ENCODE results near the gene ZNF217.

ZNF217 gene

DNA sequence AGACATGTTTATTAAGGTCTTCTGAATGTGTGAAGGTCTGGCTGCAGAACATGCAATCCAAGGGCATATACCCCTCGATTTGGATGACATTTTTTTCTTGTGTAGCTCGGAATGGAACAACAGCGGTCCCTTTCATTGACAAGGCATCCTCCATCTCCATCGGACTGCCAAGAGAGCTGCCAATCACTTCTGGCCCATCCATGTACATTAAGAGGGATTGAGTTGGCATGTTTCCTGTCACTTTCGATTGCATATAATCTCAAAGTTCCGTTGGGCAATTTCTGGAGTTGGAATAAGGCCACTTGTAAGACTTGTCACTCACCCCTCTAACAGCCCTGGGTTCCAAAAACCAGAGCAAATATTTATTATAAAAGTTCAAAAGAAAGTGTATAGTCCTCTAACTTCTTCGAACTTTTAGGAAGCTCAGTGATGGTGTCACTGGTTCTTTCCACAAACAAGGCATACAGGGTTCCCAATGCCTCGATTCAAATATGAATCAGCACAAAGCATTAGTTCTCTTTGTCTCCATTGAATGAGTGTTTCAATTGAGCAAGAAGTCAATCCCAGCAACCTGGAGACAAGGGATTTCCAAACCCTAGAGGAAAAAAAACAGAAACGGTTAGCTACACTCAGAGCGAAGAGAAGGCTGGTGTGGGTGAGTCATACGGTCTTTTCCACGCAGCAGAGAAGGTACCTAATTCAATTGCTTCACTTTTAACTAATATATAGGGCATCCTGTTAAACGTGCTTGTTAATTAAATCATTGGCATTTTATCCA, 10.9 kb downstream of the ZNF217 start:
- TF ChIP-seq, protein P1, sequence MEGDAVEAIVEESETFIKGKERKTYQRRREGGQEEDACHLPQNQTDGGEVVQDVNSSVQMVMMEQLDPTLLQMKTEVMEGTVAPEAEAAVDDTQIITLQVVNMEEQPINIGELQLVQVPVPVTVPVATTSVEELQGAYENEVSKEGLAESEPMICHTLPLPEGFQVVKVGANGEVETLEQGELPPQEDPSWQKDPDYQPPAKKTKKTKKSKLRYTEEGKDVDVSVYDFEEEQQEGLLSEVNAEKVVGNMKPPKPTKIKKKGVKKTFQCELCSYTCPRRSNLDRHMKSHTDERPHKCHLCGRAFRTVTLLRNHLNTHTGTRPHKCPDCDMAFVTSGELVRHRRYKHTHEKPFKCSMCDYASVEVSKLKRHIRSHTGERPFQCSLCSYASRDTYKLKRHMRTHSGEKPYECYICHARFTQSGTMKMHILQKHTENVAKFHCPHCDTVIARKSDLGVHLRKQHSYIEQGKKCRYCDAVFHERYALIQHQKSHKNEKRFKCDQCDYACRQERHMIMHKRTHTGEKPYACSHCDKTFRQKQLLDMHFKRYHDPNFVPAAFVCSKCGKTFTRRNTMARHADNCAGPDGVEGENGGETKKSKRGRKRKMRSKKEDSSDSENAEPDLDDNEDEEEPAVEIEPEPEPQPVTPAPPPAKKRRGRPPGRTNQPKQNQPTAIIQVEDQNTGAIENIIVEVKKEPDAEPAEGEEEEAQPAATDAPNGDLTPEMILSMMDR (IDR thresholded peaks at IDR 0.05; ENCODE audit: low read depth, low read length, missing control alignments): no peak
- no peak for DNase-seq (ENCODE audit: extremely low read depth, low read depth)
- no peak overlapping the region for H3K4me3 ChIP-seq (replicated peaks; ENCODE audit: low read depth, low read length)

DNA sequence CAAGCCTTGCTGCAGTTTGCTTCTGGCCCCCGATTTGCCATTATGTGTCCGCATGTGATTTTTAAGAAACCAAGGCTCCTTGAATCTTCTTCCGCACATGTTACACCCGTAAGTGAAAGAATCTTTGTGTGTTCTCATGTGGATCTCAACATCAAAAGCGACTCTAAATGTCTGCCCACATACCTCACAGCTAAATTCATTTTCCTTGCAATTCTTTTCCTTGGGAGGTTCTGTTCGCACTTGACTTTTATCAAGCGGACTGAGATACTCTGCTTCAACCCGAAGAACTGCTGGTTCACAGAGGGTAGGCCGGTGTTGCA, 11.4 kb downstream of the ZNF217 start:
- TF ChIP-seq, protein P1 (IDR thresholded peaks at IDR 0.05; ENCODE audit: low read depth, low read length, missing control alignments): no peak
- no peak overlapping the region for H3K4me3 ChIP-seq (replicated peaks; ENCODE audit: low read depth, low read length)
- no peak for DNase-seq (ENCODE audit: extremely low read depth, low read depth)

DNA sequence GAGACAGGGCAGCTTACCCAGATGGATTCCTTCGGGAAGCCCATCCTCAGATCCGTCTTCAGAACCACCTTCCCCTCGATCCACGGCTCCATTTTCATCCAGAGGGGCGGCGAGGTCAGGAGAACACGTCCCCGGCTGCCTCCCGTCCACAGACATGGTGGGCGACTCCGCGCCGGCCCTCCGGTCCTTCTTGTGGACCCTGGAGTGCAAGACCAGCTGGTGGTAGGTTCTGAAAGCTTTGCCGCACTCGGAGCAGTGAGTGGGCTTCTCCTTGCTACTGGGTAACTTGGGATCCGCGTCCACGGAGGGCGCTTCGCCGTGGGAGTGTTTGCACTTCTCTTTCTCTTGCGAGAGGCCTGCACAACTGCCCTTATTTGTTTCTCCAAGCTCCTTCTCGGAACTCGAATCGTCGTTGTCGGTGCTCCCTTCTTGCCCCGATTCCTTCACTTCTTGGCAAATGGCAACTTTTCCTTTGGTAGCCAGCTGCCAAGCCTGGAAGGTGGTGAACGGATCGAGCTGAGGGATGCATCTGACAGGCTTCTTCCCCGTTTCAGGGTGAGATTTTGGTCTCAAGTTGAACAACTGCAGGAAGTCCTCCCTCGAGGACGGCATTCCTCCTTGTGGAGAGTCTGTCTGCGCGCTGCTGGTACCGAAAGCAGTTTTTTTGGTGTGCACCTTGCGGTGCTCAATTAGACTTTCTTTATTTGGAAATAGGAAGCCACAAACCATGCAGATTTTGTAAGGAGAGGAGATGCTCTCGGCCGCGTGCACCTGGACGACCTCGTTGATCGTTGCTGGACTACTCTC, 12.0 kb downstream of the ZNF217 start:
- DNase-seq (ENCODE audit: extremely low read depth, low read depth): no peak
- TF ChIP-seq, protein P1 (IDR thresholded peaks at IDR 0.05; ENCODE audit: low read depth, low read length, missing control alignments): no peak
- H3K4me3 ChIP-seq (replicated peaks; ENCODE audit: low read depth, low read length): no peak overlapping the region

DNA sequence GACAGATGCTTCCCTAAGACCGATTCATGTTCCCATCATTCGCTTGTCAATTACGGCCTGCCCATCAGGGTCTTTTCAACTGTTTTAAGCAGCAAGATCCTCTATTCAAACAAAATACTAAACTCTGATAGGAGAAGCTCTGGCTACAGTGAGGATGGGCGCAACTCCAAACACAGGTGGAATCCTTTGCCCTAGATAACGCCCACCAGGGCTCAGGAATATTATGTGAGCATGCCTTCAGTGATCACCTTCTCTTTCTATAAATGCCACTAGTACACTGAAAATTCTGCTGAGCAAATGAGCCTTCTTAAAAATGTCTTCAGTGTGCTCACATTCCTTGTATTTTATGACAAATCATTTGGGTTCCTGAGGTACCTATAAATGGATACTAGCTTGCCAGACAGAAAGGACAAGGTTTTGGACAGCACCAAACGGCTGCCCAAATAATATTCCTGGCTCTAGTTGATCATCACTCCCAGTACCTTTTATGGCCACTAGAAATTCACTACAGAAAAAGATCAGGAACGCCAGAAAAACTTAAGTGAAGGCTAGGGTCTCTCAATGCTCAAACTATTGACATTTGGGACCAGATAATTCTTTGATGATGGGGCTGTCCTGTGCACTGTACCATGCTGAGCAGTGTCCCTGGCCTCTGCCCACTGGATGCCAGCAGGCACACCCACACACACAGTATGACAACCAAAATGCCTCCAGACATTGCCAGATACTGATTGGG, 13.1 kb downstream of the ZNF217 start:
- no peak for DNase-seq (ENCODE audit: extremely low read depth, low read depth)
- H3K4me3 ChIP-seq (replicated peaks; ENCODE audit: low read depth, low read length): peak overlapping the region; percentile 15
- TF ChIP-seq, protein P1 (IDR thresholded peaks at IDR 0.05; ENCODE audit: low read depth, low read length, missing control alignments): no peak

DNA sequence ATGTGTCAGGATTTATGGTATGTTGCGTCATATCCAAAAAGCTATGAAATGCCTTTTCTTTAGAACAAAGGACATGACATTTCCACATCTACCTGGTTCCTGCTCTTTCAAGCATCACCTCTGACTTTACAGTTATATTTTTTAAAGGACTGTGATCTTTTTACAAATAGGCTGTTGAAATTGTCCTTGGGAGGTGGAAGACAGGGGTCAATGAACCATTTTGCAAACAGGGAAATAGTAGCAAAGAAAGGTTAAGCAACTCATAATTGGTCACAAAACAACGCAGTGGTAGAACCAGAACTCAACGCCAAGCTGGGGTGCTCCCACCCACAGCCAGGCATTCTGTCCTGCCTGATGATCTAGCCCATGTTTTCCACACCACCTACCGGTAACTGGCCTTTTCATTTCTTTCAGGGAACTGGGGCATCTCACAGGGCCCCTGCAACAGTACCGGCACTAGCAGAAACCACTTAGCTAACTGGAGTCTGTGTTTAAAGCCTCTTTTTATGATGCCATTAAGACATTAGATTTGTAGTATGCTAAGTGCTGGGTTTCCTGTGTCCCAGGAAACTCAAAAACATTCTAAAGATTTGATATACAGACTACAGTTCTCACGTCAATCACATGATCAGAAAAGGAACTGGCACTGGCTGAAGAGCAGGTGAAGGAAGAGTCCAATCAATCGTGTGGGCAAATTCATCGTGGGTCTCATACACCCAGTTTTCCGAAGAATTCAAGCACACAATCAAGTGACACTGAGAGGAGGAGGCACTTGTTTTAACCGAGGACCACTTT, 13.9 kb downstream of the ZNF217 start:
- peak overlapping the region; percentile 15 for H3K4me3 ChIP-seq (replicated peaks; ENCODE audit: low read depth, low read length)
- DNase-seq (ENCODE audit: extremely low read depth, low read depth): no peak
- TF ChIP-seq, protein P1 (IDR thresholded peaks at IDR 0.05; ENCODE audit: low read depth, low read length, missing control alignments): no peak

DNA sequence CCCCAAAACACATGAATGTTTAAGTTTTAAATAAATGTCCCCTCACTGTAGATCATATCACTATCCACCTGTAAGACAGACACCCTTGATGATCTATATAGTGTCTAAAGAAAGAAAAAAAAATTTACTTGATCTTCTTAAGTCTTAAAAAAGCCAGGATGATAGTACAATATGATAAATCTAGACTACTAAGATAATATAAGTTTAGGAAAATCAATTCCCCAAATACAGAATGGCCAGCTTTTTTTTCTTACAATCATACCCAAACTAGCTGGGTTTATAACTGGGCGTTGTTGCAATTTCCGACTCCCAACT, 14.4 kb downstream of the ZNF217 start:
- peak overlapping the region; percentile 8; the same call in 1 of the 2 replicates for H3K4me3 ChIP-seq (replicated peaks; ENCODE audit: low read depth, low read length)
- DNase-seq (ENCODE audit: extremely low read depth, low read depth): no peak
- TF ChIP-seq, protein P1 (IDR thresholded peaks at IDR 0.05; ENCODE audit: low read depth, low read length, missing control alignments): no peak
